ENCODE results near the gene PRR33. TPM values are rescaled to one million over a fixed set of nuclear protein-coding genes. Genes with fewer than 3 reads are reported as not detected.

Gene PRR33
- polyA plus RNA-seq, 2 of the 4 experiments (the other 2 are of a cell fraction) = not detected

- TF ChIP-seq KDM1A (IDR thresholded peaks at IDR 0.05; ENCODE audit: low read depth) = no peak
- no peak for TF ChIP-seq NR3C1 (IDR thresholded peaks at IDR 0.05)
- TF ChIP-seq POLR2A (IDR thresholded peaks at IDR 0.05; ENCODE audit: low read length) = no peak
Measured at GRCh38 chr11:1864231-1864630, 27.5 kb downstream of the PRR33 start (continued).

- Histone ChIP-seq H3K4me3 (no peak overlapping the region), H3K4me1 (peaks cover 33% of the 10 kb centered on the region), H3K9me3 (no peaks in the 10 kb centered on the region), H3K27ac (peak overlapping the region; percentile 87 to 94), H3K4me2 (peak overlapping the region; percentile 81)
- no peak for FAIRE-seq
- no peak for TF ChIP-seq RCOR1 (IDR thresholded peaks at IDR 0.05; ENCODE audit: low read depth, low read length)
- TF ChIP-seq FOSL2 (IDR thresholded peaks at IDR 0.05) = no peak
- peak; percentile 94 for TF ChIP-seq FOSL2 (CRISPR knock-in tag; IDR thresholded peaks at IDR 0.05)
- no peak for TF ChIP-seq REST (IDR thresholded peaks at IDR 0.05)
- no peak for TF ChIP-seq BHLHE40 (IDR thresholded peaks at IDR 0.05; ENCODE audit: low read depth, low read length)
- TF ChIP-seq TP53 (CRISPR knock-in tag; IDR thresholded peaks at IDR 0.05) = no peak
- peak; percentile 44 for TF ChIP-seq E2F6 (IDR thresholded peaks at IDR 0.05; ENCODE audit: borderline replicate concordance, low read depth)
- TF ChIP-seq ATOH8 (CRISPR knock-in tag; IDR thresholded peaks at IDR 0.05; ENCODE audit: low read depth) = 0 out of 2 replicates have a peak, but pooled peaks have one; percentile 61
- TF ChIP-seq NFE2L2 (conservative IDR thresholded peaks at IDR 0.05; ENCODE audit: low read length) = no peak
- peak; percentile 79 for TF ChIP-seq MAX (IDR thresholded peaks at IDR 0.05)
- no peak for TF ChIP-seq EHMT2 (IDR thresholded peaks at IDR 0.05; ENCODE audit: low read depth)
- 32% methylated on average over 21 of the region's 27 CpGs for WGBS (ENCODE audit: missing lambda C conversion rate)
- POLR2A ChIA-PET = interaction anchor here (0.5 kb wide), 1 partner anchor 14 kb away, joined by 9 read pairs; no protein-coding TSS in a partner anchor
- peak; percentile 85 to 91 for ATAC-seq
- peak; percentile 71 to 86 for DNase-seq (ENCODE audit: low read depth in 1 of 2, low spot score in 1 of 2)
- CTCF ChIA-PET = interaction anchor here (1.1 to 1.9 kb wide), 6 partner anchors 13 to 317 kb away, joined by 3 to 9 read pairs (median 6); no protein-coding TSS in a partner anchor
Measured at GRCh38 chr11:1863352-1864216, 28.1 kb downstream of the PRR33 start.

- no peak overlapping the region for H3K4me3 ChIP-seq
- TF ChIP-seq FOSL2 (IDR thresholded peaks at IDR 0.05) (no peak), FOSL2 (CRISPR knock-in tag; IDR thresholded peaks at IDR 0.05) (peak; percentile 62), HDAC2 (IDR thresholded peaks at IDR 0.05) (no peak), JUNB (IDR thresholded peaks at IDR 0.05) (0 out of 2 replicates have a peak, but pooled peaks have one; percentile 18), KDM5A (IDR thresholded peaks at IDR 0.05) (no peak), E2F6 (IDR thresholded peaks at IDR 0.05; ENCODE audit: borderline replicate concordance, low read depth) (peak; percentile 52; the same call in 1 of the 2 replicates), MAZ (IDR thresholded peaks at IDR 0.05; ENCODE audit: borderline replicate concordance, low read depth, low read length) (no peak), HEYL (CRISPR knock-in tag; IDR thresholded peaks at IDR 0.05) (no peak)
Measured at GRCh38 chr11:1862588-1863351, 28.9 kb downstream of the PRR33 start.

More at GRCh38 chr11:1862588-1863351, 28.9 kb downstream of the PRR33 start:
- DNase-seq (ENCODE audit: low read depth in 1 of 2, low spot score in 1 of 2) (peak; percentile 40 to 48), FAIRE-seq (no peak), ATAC-seq (peak; percentile 62 to 65)
- Histone ChIP-seq H3K9me3 (no peaks in the 10 kb centered on the region), H3K4me2 (peak overlapping the region; percentile 81), H3K4me1 (peaks cover 33% of the 10 kb centered on the region), H3K27ac (peak overlapping the region; percentile 87 to 94)
- ChIA-PET CTCF (interaction anchor here (0.7 to 1.9 kb wide), 8 partner anchors 12 to 317 kb away, joined by 3 to 9 read pairs (median 4); no protein-coding TSS in a partner anchor), POLR2A (no interaction called here)
- 42% methylated on average over 7 of the region's 14 CpGs for WGBS (ENCODE audit: missing lambda C conversion rate)

Measured in A549 (cell line).